ENCODE results near the gene NOS3. TPM values are rescaled to one million over a fixed set of nuclear protein-coding genes. Genes with fewer than 3 reads are reported as not detected.

NOS3 gene
- total and polyA plus RNA-seq, 2 of the 13 experiments (the other 11 are each of a cell fraction or from before 2014, with no cell fraction given), result 3.7 to 7.5 TPM

- TF ChIP-seq ZNF629 (CRISPR knock-in tag; conservative IDR thresholded peaks at IDR 0.05) (no peak), RBM39 (IDR thresholded peaks at IDR 0.05; ENCODE audit: low read depth, low read length, poor library complexity, severe bottlenecking) (no peak), RORA (CRISPR knock-in tag; IDR thresholded peaks at IDR 0.05) (no peak), SKIL (CRISPR knock-in tag; IDR thresholded peaks at IDR 0.05; ENCODE audit: borderline replicate concordance) (no peak), ZNF619 (CRISPR knock-in tag; IDR thresholded peaks at IDR 0.05) (no peak)
Observed at GRCh38 chr7:150975536-150976319, 15.1 kb upstream of the NOS3 start (continued).

- WGBS (ENCODE audit: low lambda C conversion rate), result 12% methylated on average over 12 of the region's 13 CpGs
- Histone ChIP-seq H3K4me3 (replicated peaks in 1 of 3; ENCODE audit: insufficient read depth in 1 of 3, low read depth in 2 of 3, low read length in 3 of 3) (no peak overlapping the region), H3K9ac (ENCODE audit: insufficient read depth, low read depth, low read length) (no peak overlapping the region), H4K20me1 (ENCODE audit: insufficient read depth, low read length) (peaks cover 5% of the 10 kb centered on the region; the same call in 1 of the 2 replicates), H3K9me3 (ENCODE audit: low read length) (no peaks in the 10 kb centered on the region), H2AFZ (ENCODE audit: low read length) (no peak overlapping the region), H3K4me1 (ENCODE audit: insufficient read depth, low read length) (peaks cover 37% of the 10 kb centered on the region), H3K27ac (ENCODE audit: extremely low read length, insufficient read depth, low read length) (no peak overlapping the region), H3K4me2 (ENCODE audit: low read depth, low read length) (no peak overlapping the region), H3K36me3 (replicated peaks in 1 of 2; ENCODE audit: control insufficient read depth in 1 of 2, insufficient read depth in 2 of 2, low read length in 2 of 2) (no peaks in the 10 kb centered on the region), H3K79me2 (ENCODE audit: insufficient read depth, low read length) (no peaks in the 10 kb centered on the region), H3K27me3 (ENCODE audit: control insufficient read depth in 1 of 2, insufficient read depth in 2 of 2, low read length in 2 of 2) (peaks cover 16 to 74% of the 10 kb centered on the region in 2 experiments)
- no peak for ATAC-seq
- intact Hi-C loops (cut with micrococcal nuclease; ENCODE audit: unreplicated experiment), result no loop called here
- in situ Hi-C loops (cut with HindIII; ENCODE audit: extremely low pct_ligation_motif_present, low pct_unique_long_range_greater_than_20kb), result no loop called here
- no peak for DNase-seq (ENCODE audit: low spot score)
- ChIA-PET CTCF (ENCODE audit: low intra/inter-chr PET ratio, low total read pairs) (no interaction called here), POLR2A (no interaction called here)
- BruUV-seq (replicated peaks), result no TSS peak
- no peak for FAIRE-seq
- TF ChIP-seq, protein P1, sequence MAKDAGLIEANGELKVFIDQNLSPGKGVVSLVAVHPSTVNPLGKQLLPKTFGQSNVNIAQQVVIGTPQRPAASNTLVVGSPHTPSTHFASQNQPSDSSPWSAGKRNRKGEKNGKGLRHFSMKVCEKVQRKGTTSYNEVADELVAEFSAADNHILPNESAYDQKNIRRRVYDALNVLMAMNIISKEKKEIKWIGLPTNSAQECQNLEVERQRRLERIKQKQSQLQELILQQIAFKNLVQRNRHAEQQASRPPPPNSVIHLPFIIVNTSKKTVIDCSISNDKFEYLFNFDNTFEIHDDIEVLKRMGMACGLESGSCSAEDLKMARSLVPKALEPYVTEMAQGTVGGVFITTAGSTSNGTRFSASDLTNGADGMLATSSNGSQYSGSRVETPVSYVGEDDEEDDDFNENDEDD (CRISPR knock-in tag; IDR thresholded peaks at IDR 0.05; ENCODE audit: borderline replicate concordance), result no peak
- no peak for TF ChIP-seq SMYD3 (CRISPR knock-in tag; IDR thresholded peaks at IDR 0.05)
- peak; percentile 90; the same call in 1 of the 2 replicates for TF ChIP-seq EZH2 (conservative IDR thresholded peaks at IDR 0.05; ENCODE audit: low read depth, low read length)
Observed at GRCh38 chr7:150976529-150977381, 14.1 kb upstream of the NOS3 start.
